Measurements from ENCODE around the gene FRMD4A.

Gene FRMD4A

DNA sequence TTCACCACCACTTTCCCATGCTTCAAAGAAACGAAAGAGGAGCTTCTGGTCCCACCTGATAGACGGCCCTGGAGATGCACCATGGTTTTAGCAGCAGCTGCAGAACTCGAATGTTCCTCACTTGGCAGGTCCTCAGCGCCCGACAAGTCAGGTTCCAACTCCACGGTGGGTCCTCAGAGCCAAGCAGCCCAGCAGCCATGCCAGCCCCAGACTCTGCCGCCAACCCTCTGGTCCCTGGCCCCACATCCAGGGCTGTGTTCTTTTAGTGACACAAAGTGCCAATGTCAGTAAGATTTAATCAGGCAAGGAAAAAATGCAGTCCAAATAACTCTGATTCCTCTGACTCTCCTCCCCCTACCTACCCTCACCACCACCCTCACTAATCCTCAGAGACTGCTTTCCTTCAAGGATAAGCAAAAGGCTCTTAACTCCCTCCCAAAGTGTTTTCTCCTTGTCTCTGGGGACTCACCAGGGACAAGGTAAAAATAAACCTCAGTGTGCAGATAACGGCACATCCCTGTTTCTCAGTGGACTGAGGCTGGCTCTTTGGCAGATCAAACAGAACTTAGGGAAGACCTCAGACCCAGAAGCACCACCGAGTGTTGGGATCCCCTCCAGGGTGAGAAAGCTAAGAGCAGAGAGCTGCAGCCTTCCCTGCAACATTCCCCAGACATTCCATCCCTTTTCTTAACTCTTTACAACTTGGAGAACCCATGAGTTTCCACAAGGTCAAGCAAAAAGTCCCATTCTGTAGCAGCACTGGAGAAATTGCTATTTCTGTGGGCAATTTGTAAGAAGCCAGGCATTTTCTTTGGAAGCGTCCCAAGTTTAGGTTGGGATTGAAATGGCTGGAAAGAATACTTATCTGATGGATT, 358.9 kb downstream of the FRMD4A start:
- no peak for DNase-seq (ENCODE audit: low read depth in 1 of 2, low spot score in 1 of 2)
- Histone ChIP-seq H3K27me3 (ENCODE audit: insufficient read depth, poor library complexity, severe bottlenecking) (no peaks in the 10 kb centered on the region), H3K27ac (replicated peaks) (no peak overlapping the region), H3K4me3 (replicated peaks; ENCODE audit: insufficient read depth, low read length) (no peak overlapping the region)
- no peak for TF ChIP-seq SPI1 (IDR thresholded peaks at IDR 0.05; ENCODE audit: borderline replicate concordance, low read depth)
- TF ChIP-seq, protein P1, sequence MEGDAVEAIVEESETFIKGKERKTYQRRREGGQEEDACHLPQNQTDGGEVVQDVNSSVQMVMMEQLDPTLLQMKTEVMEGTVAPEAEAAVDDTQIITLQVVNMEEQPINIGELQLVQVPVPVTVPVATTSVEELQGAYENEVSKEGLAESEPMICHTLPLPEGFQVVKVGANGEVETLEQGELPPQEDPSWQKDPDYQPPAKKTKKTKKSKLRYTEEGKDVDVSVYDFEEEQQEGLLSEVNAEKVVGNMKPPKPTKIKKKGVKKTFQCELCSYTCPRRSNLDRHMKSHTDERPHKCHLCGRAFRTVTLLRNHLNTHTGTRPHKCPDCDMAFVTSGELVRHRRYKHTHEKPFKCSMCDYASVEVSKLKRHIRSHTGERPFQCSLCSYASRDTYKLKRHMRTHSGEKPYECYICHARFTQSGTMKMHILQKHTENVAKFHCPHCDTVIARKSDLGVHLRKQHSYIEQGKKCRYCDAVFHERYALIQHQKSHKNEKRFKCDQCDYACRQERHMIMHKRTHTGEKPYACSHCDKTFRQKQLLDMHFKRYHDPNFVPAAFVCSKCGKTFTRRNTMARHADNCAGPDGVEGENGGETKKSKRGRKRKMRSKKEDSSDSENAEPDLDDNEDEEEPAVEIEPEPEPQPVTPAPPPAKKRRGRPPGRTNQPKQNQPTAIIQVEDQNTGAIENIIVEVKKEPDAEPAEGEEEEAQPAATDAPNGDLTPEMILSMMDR (IDR thresholded peaks at IDR 0.05; ENCODE audit: insufficient read depth, low read length), result no peak
- TF ChIP-seq POLR2AphosphoS5 (IDR thresholded peaks at IDR 0.05; ENCODE audit: low read depth), result no peak
- TF ChIP-seq REST (IDR thresholded peaks at IDR 0.05; ENCODE audit: insufficient replicate concordance, low read depth), result no peak
- no peak for TF ChIP-seq GABPA (IDR thresholded peaks at IDR 0.05; ENCODE audit: low read depth)

GRCh38 chr10:13970957-13971353, 359.8 kb downstream of the FRMD4A start:
- DNase-seq (ENCODE audit: low read depth in 1 of 2, low spot score in 1 of 2), result no peak
- H3K27me3 ChIP-seq (ENCODE audit: insufficient read depth, poor library complexity, severe bottlenecking), result no peaks in the 10 kb centered on the region
- H3K27ac ChIP-seq (replicated peaks), result no peak overlapping the region
- TF ChIP-seq, protein P1 (IDR thresholded peaks at IDR 0.05; ENCODE audit: insufficient read depth, low read length), result no peak
- TF ChIP-seq POLR2AphosphoS5 (IDR thresholded peaks at IDR 0.05; ENCODE audit: low read depth) (no peak), SPI1 (IDR thresholded peaks at IDR 0.05; ENCODE audit: borderline replicate concordance, low read depth) (no peak), GABPA (IDR thresholded peaks at IDR 0.05; ENCODE audit: low read depth) (no peak), REST (IDR thresholded peaks at IDR 0.05; ENCODE audit: insufficient replicate concordance, low read depth) (no peak)
- H3K4me3 ChIP-seq (replicated peaks; ENCODE audit: insufficient read depth, low read length), result no peak overlapping the region

GRCh38 chr10:13970236-13970956, 360.3 kb downstream of the FRMD4A start:
- Histone ChIP-seq H3K27ac (replicated peaks) (no peak overlapping the region), H3K27me3 (ENCODE audit: insufficient read depth, poor library complexity, severe bottlenecking) (no peaks in the 10 kb centered on the region), H3K4me3 (replicated peaks; ENCODE audit: insufficient read depth, low read length) (no peak overlapping the region)
- TF ChIP-seq, protein P1 (IDR thresholded peaks at IDR 0.05; ENCODE audit: insufficient read depth, low read length), result no peak
- TF ChIP-seq SPI1 (IDR thresholded peaks at IDR 0.05; ENCODE audit: borderline replicate concordance, low read depth) (no peak), REST (IDR thresholded peaks at IDR 0.05; ENCODE audit: insufficient replicate concordance, low read depth) (no peak)
- DNase-seq (ENCODE audit: low read depth in 1 of 2, low spot score in 1 of 2), result no peak

All from HL-60 (cell line).